Measurements from ENCODE around the gene DNHD1. TPM values are rescaled to one million over a fixed set of nuclear protein-coding genes. Genes with fewer than 3 reads are reported as not detected.

The DNHD1 gene
- total and polyA plus RNA-seq, 5 donors, result 5.4 to 10.9 (median 7.0) TPM

GRCh38 chr11:6468712-6469495, 28.2 kb upstream of the DNHD1 start:
- intact Hi-C loops (cut with DNase I), result no loop called here
- peak; percentile 93 to 97 (median 96) for DNase-seq
- no peak overlapping the region for H3K4me3 ChIP-seq (ENCODE audit: low read length)
- H3K4me1 ChIP-seq (ENCODE audit: control insufficient read depth, insufficient read depth, low read length), result peaks cover 15% of the 10 kb centered on the region
- H3K27me3 ChIP-seq (ENCODE audit: control insufficient read depth, insufficient read depth), result no peaks in the 10 kb centered on the region
- H3K9me3 ChIP-seq (ENCODE audit: control insufficient read depth, low read length), result no peaks in the 10 kb centered on the region
- H3K27ac ChIP-seq (ENCODE audit: low read length), result peak overlapping the region; percentile 88
- ATAC-seq, result peak; percentile 94 to 95
- 26% methylated on average over 6 of the region's 6 CpGs for WGBS

DNA sequence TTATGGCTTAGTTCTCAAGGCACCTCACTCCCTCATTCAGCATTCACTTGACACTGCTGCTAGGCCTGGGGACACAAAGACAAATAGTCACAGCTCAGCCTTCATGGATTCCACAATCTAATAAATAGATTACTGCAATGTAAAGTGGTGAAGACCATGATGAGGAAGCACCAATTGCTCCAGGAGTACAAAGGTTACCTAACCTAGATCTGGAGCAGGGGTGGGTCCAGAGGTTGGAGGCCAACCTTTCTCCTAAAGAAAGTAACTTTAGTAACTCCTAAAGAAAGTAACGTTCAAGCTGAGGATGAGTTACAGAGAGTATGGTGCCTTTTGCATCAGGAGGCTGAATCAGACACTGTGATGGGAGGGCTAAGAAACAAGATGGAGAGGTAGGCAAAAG, 27.5 kb upstream of the DNHD1 start:
- intact Hi-C loops (cut with DNase I), result no loop called here
- Histone ChIP-seq H3K9me3 (ENCODE audit: control insufficient read depth, low read length) (no peaks in the 10 kb centered on the region), H3K27ac (ENCODE audit: low read length) (peak overlapping the region; percentile 88), H3K4me1 (ENCODE audit: control insufficient read depth, insufficient read depth, low read length) (peaks cover 15% of the 10 kb centered on the region), H3K4me3 (ENCODE audit: low read length) (no peak overlapping the region), H3K27me3 (ENCODE audit: control insufficient read depth, insufficient read depth) (no peaks in the 10 kb centered on the region)
- no peak for DNase-seq
- no peak for ATAC-seq
- 95% methylated on average over 1 of the region's 1 CpG for WGBS

DNA sequence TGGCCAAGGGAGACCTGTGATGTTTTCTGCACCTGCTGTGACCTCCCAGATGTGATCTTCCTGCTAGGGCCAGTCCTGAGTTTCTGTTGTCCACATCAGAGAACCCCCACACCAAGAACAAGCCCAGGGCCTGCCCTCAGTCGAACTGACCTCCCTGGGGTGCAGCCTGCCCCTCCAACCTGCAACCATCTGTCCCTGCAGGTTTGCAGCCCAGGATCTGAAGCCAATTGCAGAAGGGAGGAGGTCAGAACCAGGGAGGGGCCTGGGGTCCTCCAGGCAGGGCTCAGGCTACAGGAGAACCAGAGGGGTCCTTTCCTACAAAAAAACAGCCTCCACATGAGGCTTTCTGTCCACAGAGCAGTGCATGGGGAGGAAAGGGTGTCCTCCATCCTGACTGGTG, 24.1 kb upstream of the DNHD1 start:
- intact Hi-C loops (cut with DNase I), result no loop called here
- DNase-seq (no peak), ATAC-seq (no peak)
- Histone ChIP-seq H3K9me3 (ENCODE audit: control insufficient read depth, low read length) (no peaks in the 10 kb centered on the region), H3K4me3 (ENCODE audit: low read length) (peak overlapping the region; percentile 93), H3K27ac (ENCODE audit: low read length) (no peak overlapping the region), H3K27me3 (ENCODE audit: control insufficient read depth, insufficient read depth) (no peaks in the 10 kb centered on the region), H3K4me1 (ENCODE audit: control insufficient read depth, insufficient read depth, low read length) (peaks cover 15% of the 10 kb centered on the region)
- 24% methylated on average over 1 of the region's 1 CpG for WGBS

- DNase-seq (peak; percentile 94 to 98 (median 98)), ATAC-seq (peak; percentile 89 to 92)
- peaks cover 15% of the 10 kb centered on the region for H3K4me1 ChIP-seq (ENCODE audit: control insufficient read depth, insufficient read depth, low read length)
- under 1% methylated on average over 87 of the region's 87 CpGs for WGBS
- no peaks in the 10 kb centered on the region for H3K9me3 ChIP-seq (ENCODE audit: control insufficient read depth, low read length)
- peak within 1 kb of the TSS; percentile 93 for H3K4me3 ChIP-seq (ENCODE audit: low read length)
- peak within 1 kb of the TSS; percentile 98 for H3K27ac ChIP-seq (ENCODE audit: low read length)
- intact Hi-C loops (cut with DNase I), result no loop called here
- no peaks in the 10 kb centered on the region for H3K27me3 ChIP-seq (ENCODE audit: control insufficient read depth, insufficient read depth)
Measured at GRCh38 chr11:6473451-6474412, 23.3 kb upstream of the DNHD1 start, which contains the start of gene TRIM3. Gene TRIM3 (minus strand): TSS chr11:6473941. CDS start chr11:6465695, 8,246 bp downstream.

GRCh38 chr11:6474413-6474792, 22.7 kb upstream of the DNHD1 start:
- H3K27ac ChIP-seq (ENCODE audit: low read length), result peak overlapping the region; percentile 98
- DNase-seq, result no peak
- H3K4me1 ChIP-seq (ENCODE audit: control insufficient read depth, insufficient read depth, low read length), result peaks cover 9% of the 10 kb centered on the region
- H3K4me3 ChIP-seq (ENCODE audit: low read length), result peak overlapping the region; percentile 93
- intact Hi-C loops (cut with DNase I), result no loop called here
- H3K27me3 ChIP-seq (ENCODE audit: control insufficient read depth, insufficient read depth), result no peaks in the 10 kb centered on the region
- no peaks in the 10 kb centered on the region for H3K9me3 ChIP-seq (ENCODE audit: control insufficient read depth, low read length)
- WGBS, result 28% methylated on average over 7 of the region's 7 CpGs
- no peak for ATAC-seq

DNA sequence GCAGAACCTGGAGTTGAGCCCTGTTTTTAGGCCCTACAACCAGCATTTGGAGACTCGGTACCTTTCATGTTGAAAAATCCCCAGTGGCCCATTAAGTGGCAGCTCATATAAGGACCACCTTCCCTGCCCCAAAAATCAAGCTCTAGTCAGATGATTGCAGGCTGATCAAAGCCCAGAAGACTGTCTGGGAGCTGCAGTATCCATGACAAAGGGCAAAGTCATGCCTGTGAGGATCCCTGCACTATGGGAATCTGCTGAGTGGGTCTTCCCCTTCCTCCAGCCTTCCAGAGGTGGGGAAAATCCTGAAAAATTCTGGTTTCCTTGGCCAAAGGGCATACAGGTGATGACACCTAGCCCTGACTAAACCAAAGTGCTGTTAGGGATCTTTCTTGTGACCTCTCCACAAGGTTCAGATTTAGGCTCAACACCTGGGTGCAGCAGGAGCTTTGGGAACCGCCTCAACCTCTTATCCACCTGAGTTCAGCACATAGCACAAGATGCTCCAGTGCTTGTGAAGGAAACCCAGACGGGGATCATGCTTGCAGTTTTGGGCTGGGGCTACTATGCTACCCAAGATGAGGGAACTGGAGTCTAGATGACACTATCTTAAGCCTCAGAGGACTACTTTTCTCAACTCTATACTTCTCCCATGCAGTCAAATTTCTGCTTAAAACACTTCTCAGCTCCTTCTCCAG, 22.1 kb upstream of the DNHD1 start:
- H3K9me3 ChIP-seq (ENCODE audit: control insufficient read depth, low read length), result no peaks in the 10 kb centered on the region
- peak overlapping the region; percentile 8 for H3K27ac ChIP-seq (ENCODE audit: low read length)
- no peak overlapping the region for H3K4me3 ChIP-seq (ENCODE audit: low read length)
- ATAC-seq, result no peak
- intact Hi-C loops (cut with DNase I), result no loop called here
- no peaks in the 10 kb centered on the region for H3K27me3 ChIP-seq (ENCODE audit: control insufficient read depth, insufficient read depth)
- peaks cover 8% of the 10 kb centered on the region for H3K4me1 ChIP-seq (ENCODE audit: control insufficient read depth, insufficient read depth, low read length)
- 79% methylated on average over 3 of the region's 3 CpGs for WGBS
- no peak for DNase-seq

GRCh38 chr11:6475936-6476335, 21.1 kb upstream of the DNHD1 start:
- no peaks in the 10 kb centered on the region for H3K9me3 ChIP-seq (ENCODE audit: control insufficient read depth, low read length)
- peaks cover 8% of the 10 kb centered on the region for H3K4me1 ChIP-seq (ENCODE audit: control insufficient read depth, insufficient read depth, low read length)
- DNase-seq (no peak), ATAC-seq (no peak)
- intact Hi-C loops (cut with DNase I), result no loop called here
- H3K27me3 ChIP-seq (ENCODE audit: control insufficient read depth, insufficient read depth), result no peaks in the 10 kb centered on the region
- WGBS, result 67% methylated on average over 5 of the region's 5 CpGs
- no peak overlapping the region for H3K27ac ChIP-seq (ENCODE audit: low read length)
- no peak overlapping the region for H3K4me3 ChIP-seq (ENCODE audit: low read length)

DNA sequence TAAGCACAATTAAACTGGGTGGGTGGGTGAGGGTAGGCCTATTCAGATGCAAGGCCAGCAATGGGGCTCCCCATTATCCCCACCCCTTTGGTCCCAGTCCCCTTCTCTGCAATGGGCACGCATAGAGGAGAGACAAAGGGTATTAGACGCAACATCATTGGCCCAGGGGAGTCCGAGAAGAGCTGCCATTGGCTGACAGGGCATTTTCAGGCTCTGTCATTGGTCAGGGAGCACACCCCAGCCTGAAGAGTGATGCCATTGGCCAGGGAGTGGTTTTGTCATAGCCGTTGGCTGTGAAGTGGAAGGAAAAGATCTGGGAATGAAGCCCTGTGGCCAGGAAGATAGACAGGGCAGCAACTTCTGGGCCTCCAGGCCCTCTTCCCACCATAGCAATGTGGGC, 20.5 kb upstream of the DNHD1 start:
- ATAC-seq, result no peak
- intact Hi-C loops (cut with DNase I), result no loop called here
- 90% methylated on average over 4 of the region's 4 CpGs for WGBS
- no peaks in the 10 kb centered on the region for H3K9me3 ChIP-seq (ENCODE audit: control insufficient read depth, low read length)
- no peak overlapping the region for H3K27ac ChIP-seq (ENCODE audit: low read length)
- H3K4me3 ChIP-seq (ENCODE audit: low read length), result no peak overlapping the region
- no peak for DNase-seq
- no peaks in the 10 kb centered on the region for H3K27me3 ChIP-seq (ENCODE audit: control insufficient read depth, insufficient read depth)
- H3K4me1 ChIP-seq (ENCODE audit: control insufficient read depth, insufficient read depth, low read length), result peaks cover 8% of the 10 kb centered on the region

DNA sequence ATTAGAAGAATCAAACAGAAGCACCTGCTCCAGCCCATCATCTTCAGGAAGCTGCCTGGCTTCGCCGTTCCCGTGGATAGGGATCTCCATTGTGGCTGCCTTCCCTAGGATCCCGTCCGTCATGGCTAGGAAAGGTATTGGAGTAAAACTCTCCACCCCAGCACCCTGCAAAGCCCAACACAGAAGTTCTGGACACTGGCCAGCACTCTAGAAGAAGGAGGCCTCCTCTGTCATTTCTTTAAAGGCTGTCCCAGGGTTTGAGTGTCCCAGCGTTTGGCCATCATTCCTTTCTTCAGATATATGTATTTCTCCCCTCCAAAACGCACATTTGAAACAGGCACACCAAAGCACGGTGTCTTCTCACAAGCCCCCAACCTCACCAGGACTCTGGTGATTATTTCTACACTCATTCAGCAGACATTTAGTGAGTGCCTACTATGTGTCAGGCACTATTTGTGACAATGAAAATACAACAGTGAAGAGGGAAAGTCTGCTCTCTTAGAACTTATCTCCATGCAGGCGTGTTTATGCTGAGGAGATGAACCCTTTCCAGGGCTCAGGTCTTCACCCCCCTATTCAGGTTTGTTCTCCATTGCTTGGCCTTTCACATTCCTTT, 16.7 kb upstream of the DNHD1 start:
- H3K4me1 ChIP-seq (ENCODE audit: control insufficient read depth, insufficient read depth, low read length), result peaks cover 2% of the 10 kb centered on the region
- H3K27ac ChIP-seq (ENCODE audit: low read length), result peak overlapping the region; percentile 90
- H3K4me3 ChIP-seq (ENCODE audit: low read length), result peak overlapping the region; percentile 79
- intact Hi-C loops (cut with DNase I), result no loop called here
- H3K27me3 ChIP-seq (ENCODE audit: control insufficient read depth, insufficient read depth), result no peaks in the 10 kb centered on the region
- H3K9me3 ChIP-seq (ENCODE audit: control insufficient read depth, low read length), result no peaks in the 10 kb centered on the region
- 55% methylated on average over 9 of the region's 9 CpGs for WGBS
- ATAC-seq (no peak), DNase-seq (no peak)
